Measurements from ENCODE around the gene CMIP. TPM values are rescaled to one million over a fixed set of nuclear protein-coding genes. Genes with fewer than 3 reads are reported as not detected.

CMIP gene
- total RNA-seq, 1 donor from 2014 or later, result 19.1 TPM

GRCh38 chr16:81611721-81612120, 167.1 kb downstream of the CMIP start:
- TF ChIP-seq CTCF (conservative IDR thresholded peaks at IDR 0.05; ENCODE audit: low read depth, low read length), result no peak
- H3K4me3 ChIP-seq (ENCODE audit: low read depth, low read length), result no peak overlapping the region
- no peak for DNase-seq (ENCODE audit: low read depth)

GRCh38 chr16:81612351-81613163, 167.9 kb downstream of the CMIP start:
- TF ChIP-seq CTCF (conservative IDR thresholded peaks at IDR 0.05; ENCODE audit: low read depth, low read length), result no peak
- DNase-seq (ENCODE audit: low read depth), result no peak

DNA sequence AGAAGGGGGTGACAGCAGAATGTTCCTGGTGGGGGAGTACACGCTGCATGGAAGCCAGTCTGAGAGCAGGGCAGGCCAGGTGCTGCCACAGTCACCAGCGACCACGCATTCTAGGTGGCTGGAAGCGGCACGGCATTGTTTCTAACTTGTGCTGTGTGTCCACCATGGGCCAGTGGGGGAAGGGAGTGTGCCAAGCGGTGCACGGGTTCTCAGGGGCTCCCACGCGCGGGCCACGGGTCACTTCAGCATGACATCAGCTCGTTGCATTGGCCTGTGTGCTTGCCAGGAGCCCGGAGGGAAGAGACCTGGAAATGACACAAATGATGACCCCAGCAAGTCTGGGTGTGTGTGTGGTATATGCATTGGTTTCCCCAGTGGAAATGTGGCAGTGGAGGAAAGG, 169.6 kb downstream of the CMIP start:
- DNase-seq (ENCODE audit: low read depth), result no peak
- TF ChIP-seq CTCF (conservative IDR thresholded peaks at IDR 0.05; ENCODE audit: low read depth, low read length), result no peak
- H3K4me3 ChIP-seq (ENCODE audit: low read depth, low read length), result no peak overlapping the region

More at GRCh38 chr16:81612351-81613163, 167.9 kb downstream of the CMIP start:
- H3K4me3 ChIP-seq (ENCODE audit: low read depth, low read length), result no peak overlapping the region

GRCh38 chr16:81614654-81615359, 170.2 kb downstream of the CMIP start:
- no peak for TF ChIP-seq CTCF (conservative IDR thresholded peaks at IDR 0.05; ENCODE audit: low read depth, low read length)
- DNase-seq (ENCODE audit: low read depth), result no peak
- H3K4me3 ChIP-seq (ENCODE audit: low read depth, low read length), result no peak overlapping the region

GRCh38 chr16:81615411-81615810, 170.8 kb downstream of the CMIP start:
- H3K4me3 ChIP-seq (ENCODE audit: low read depth, low read length), result no peak overlapping the region
- no peak for TF ChIP-seq CTCF (conservative IDR thresholded peaks at IDR 0.05; ENCODE audit: low read depth, low read length)
- DNase-seq (ENCODE audit: low read depth), result no peak

DNA sequence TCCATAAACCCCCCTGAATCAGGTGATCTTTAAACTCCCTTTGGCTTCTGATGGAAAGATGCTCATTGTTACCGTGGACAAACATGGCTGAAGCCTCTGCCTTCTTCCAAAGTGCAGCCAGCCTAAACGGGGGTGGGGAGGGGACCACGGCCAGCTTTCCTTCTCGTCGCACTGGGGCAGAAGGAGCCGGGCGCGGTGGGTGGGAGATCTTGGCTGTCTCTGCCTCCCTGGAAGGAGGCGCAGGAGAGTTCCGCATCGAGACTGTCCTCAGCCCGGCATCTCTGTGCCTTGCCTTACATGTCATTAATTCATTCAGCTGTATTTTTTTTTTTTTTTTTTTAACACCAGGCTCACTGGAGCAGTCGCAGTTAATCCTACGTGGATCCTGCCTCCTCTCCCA, 171.2 kb downstream of the CMIP start:
- no peak overlapping the region for H3K4me3 ChIP-seq (ENCODE audit: low read depth, low read length)
- no peak for TF ChIP-seq CTCF (conservative IDR thresholded peaks at IDR 0.05; ENCODE audit: low read depth, low read length)
- DNase-seq (ENCODE audit: low read depth), result no peak
